Tibial nerve (tissue), 4 donors: ENCODE data around the gene TMEM214.

Experiments used
- CTCF ChIP-seq, 5 experiments: fragments of 200-600 bp in 3 of 5; fragments of 450-650 bp in 2 of 5; sonication (generic) in 3 of 5; IDR thresholded peaks; one replicate each; pipeline ENCODE4 v1.5.1; 2016 to 2019; ENCODE audit warnings: antibody characterized with exemption in 5 of 5, mild to moderate bottlenecking in 3 of 5, moderate library complexity in 2 of 5
- EP300 ChIP-seq, 2 donors: sonication (generic); formaldehyde crosslinking; IDR thresholded peaks; one replicate each; pipeline ENCODE4 v1.6.1; 2017; ENCODE audit warnings: antibody characterized with exemption in 2 of 2, mild to moderate bottlenecking in 1 of 2
- POLR2A ChIP-seq, 2 donors: fragments of 450-650 bp; IDR thresholded peaks; one replicate each; pipeline ENCODE4 v1.6.1; 2017; ENCODE audit warnings: antibody characterized with exemption in 2 of 2, mild to moderate bottlenecking in 2 of 2, moderate library complexity in 2 of 2

DNA sequence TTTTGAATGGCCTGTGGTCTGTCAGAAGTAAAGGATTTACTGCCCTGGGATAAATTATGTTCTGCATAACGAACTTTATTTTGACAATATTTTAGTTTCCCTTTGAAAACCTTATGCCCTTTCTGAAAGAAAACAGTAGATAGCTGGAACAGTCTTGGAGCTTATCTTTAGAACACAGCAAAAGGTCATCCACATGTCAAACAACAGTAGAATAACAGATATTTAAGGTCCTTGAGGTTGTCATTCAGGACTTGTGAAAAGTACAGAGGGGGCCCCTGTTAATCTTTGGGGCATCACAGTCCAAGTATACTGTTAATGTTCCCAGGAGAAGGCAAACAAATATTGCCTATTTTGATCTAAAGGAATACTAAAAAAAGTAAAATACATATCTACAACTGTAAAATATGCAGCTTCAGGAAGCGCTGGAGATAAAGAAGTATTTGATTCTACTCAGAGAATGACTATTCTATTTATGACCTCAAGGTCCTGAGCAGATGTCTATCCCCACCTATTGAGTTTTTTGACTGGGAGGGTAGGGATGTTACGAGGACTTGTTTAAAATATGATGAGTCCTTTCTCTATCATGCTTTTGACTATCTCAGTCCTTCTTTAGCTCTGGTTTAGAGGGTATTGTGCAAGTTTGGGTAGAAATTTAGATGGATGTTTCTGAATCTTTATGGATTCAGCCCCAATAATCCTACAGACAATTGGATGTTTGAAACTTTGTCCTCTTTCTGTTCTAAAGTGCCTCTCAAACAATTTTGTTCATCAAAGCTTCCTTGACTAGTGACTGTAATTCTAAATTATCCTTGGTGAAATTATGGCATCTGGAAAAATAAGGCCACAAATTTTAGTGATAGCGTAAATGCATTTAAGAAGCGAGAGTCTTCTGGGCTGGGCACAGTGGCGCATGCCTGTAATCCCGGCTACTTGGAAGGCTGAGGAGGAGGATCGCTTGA is 25.1 kb upstream of the TMEM214 start:
- no peak for TF ChIP-seq CTCF (IDR thresholded peaks at IDR 0.05)
- TF ChIP-seq POLR2A (IDR thresholded peaks at IDR 0.05) = no peak
- no peak for TF ChIP-seq EP300 (IDR thresholded peaks at IDR 0.05)
